GM12878 (cell line): Measurements from ENCODE around the gene PTPN22. TPM values are rescaled to one million over a fixed set of nuclear protein-coding genes. Genes with fewer than 3 reads are reported as not detected.

ENCODE experiments used
- BACH1 ChIP-seq: fragments of 450-650 bp; IDR thresholded peaks from 2 replicates; pipeline ENCODE4 v1.6.1; 2017; ENCODE audit warnings: mild to moderate bottlenecking, borderline replicate concordance
- CEBPB ChIP-seq, 2 experiments: fragments of 150-350 bp in 1 of 2; IDR thresholded peaks; 2 replicates each; pipeline ENCODE4 v1.6.1; 2012 to 2014; ENCODE audit warnings: low read depth in 2 of 2, low read length in 2 of 2, borderline replicate concordance in 1 of 2, inconsistent platforms in 1 of 2
- GATAD2B ChIP-seq: fragments of 450-650 bp; conservative IDR thresholded peaks from 2 replicates; pipeline ENCODE4 v1.6.1; 2017; ENCODE audit warnings: low read depth, mild to moderate bottlenecking, moderate library complexity
- HDGF ChIP-seq: fragments of 450-650 bp; IDR thresholded peaks from 2 replicates; pipeline ENCODE4 v1.6.1; 2016; ENCODE audit warnings: antibody characterized with exemption
- IRF4 ChIP-seq: IDR thresholded peaks from 2 replicates; pipeline ENCODE4 v1.6.1; 2011; ENCODE audit warnings: low read depth, low read length
- LARP7 ChIP-seq: fragments of 450-650 bp; IDR thresholded peaks from 2 replicates; pipeline ENCODE4 v1.6.1; 2017; ENCODE audit warnings: mild to moderate bottlenecking
- POU2F2 ChIP-seq: IDR thresholded peaks from 3 replicates; pipeline ENCODE4 v1.6.1; 2011; ENCODE audit warnings: low read depth, mild to moderate bottlenecking, low read length, borderline replicate concordance
- RCOR1 ChIP-seq: conservative IDR thresholded peaks from 2 replicates; pipeline ENCODE4 v1.6.1; 2012; ENCODE audit warnings: low read depth, low read length, improper control_type of control experiment
- SMAD1 ChIP-seq: fragments of 450-650 bp; IDR thresholded peaks from 2 replicates; pipeline ENCODE4 v1.6.1; 2018; ENCODE audit warnings: mild to moderate bottlenecking, low read depth; ENCODE audit not compliant: partially characterized antibody
- SMARCA5 ChIP-seq: fragments of 450-650 bp; IDR thresholded peaks from 2 replicates; pipeline ENCODE4 v1.6.1; 2017; ENCODE audit warnings: mild to moderate bottlenecking
- SMC3 ChIP-seq: IDR thresholded peaks from 2 replicates; pipeline ENCODE4 v1.6.1; 2011; ENCODE audit warnings: low read length, improper control_type of control experiment, borderline replicate concordance
- SREBF2 ChIP-seq: IDR thresholded peaks from 2 replicates; pipeline ENCODE4 v1.6.1; 2012; ENCODE audit warnings: mild to moderate bottlenecking, low read length
- SUPT20H ChIP-seq: IDR thresholded peaks from 2 replicates; pipeline ENCODE4 v1.6.1; 2011; ENCODE audit warnings: low read depth, mild to moderate bottlenecking, low read length, moderate library complexity, borderline replicate concordance; ENCODE audit not compliant: control insufficient read depth
- TCF7 ChIP-seq: IDR thresholded peaks from 2 replicates; pipeline ENCODE4 v1.6.1; 2014; ENCODE audit warnings: antibody characterized with exemption, borderline replicate concordance
- ZNF384 ChIP-seq: IDR thresholded peaks from 2 replicates; pipeline ENCODE4 v1.6.1; 2012; ENCODE audit warnings: low read depth, mild to moderate bottlenecking, low read length, improper control_type of control experiment, borderline replicate concordance
- polyA plus RNA-seq, 11 experiments: library from polyadenylated mRNA; depleted of rRNA in 4 of 11; unstranded in 6 of 11; stranded (reverse) in 5 of 11; fragments of >200 nt; fragmentation: Nextera tagmentation in 4 of 11; fragmentation: Illumina TruSeq in 1 of 11; extraction: Ambion mirVana in 4 of 11; extraction: Trizol in 1 of 11; gene quantifications; 1 replicate in 1 of 11; 2 replicates in 10 of 11; pipeline versions ENCODE4 v1.2.1 to v1.2.3, GENCODE V29; 2011 to 2016; ENCODE audit warnings: inconsistent platforms in 2 of 11, missing spikeins in 2 of 11, low read depth in 1 of 11
- total RNA-seq, 4 experiments: library from RNA; depleted of rRNA in 3 of 4; stranded (reverse); fragments of >200 nt in 3 of 4; fragmentation: Illumina TruSeq in 1 of 4; extraction: Trizol in 1 of 4; gene quantifications; 2 replicates each; pipeline versions ENCODE4 v1.2.1 to v1.2.3, GENCODE V29; 2013 to 2021
- TF ChIP-seq, protein P1 (sequence below): fragments of 450-650 bp; IDR thresholded peaks from 2 replicates; pipeline ENCODE4 v1.6.1; 2016; ENCODE audit warnings: mild to moderate bottlenecking
- TF ChIP-seq, protein P2 (sequence below): IDR thresholded peaks from 2 replicates; pipeline ENCODE4 v1.6.1; 2012; ENCODE audit warnings: low read depth, low read length, improper control_type of control experiment
- TF ChIP-seq, protein P3 (sequence below): IDR thresholded peaks from 2 replicates; pipeline ENCODE4 v1.6.1; 2012; ENCODE audit warnings: low read depth, low read length, improper control_type of control experiment
- TF ChIP-seq, protein P4 (sequence below): IDR thresholded peaks from 2 replicates; pipeline ENCODE4 v1.6.1; 2011; ENCODE audit warnings: low read depth, mild to moderate bottlenecking, low read length, moderate library complexity, borderline replicate concordance; ENCODE audit errors: extremely low read depth
- TF ChIP-seq, protein P5 (sequence below): IDR thresholded peaks from 2 replicates; pipeline ENCODE4 v1.6.1; 2012; ENCODE audit warnings: improper control_type of control experiment, low read depth, low read length; ENCODE audit not compliant: insufficient replicate concordance

PTPN22 gene
- total and polyA plus RNA-seq, 10 of the 15 experiments (the other 5 are each of a cell fraction or from before 2014, with no cell fraction given): 22.8 to 65.1 (median 44.9) TPM

DNA sequence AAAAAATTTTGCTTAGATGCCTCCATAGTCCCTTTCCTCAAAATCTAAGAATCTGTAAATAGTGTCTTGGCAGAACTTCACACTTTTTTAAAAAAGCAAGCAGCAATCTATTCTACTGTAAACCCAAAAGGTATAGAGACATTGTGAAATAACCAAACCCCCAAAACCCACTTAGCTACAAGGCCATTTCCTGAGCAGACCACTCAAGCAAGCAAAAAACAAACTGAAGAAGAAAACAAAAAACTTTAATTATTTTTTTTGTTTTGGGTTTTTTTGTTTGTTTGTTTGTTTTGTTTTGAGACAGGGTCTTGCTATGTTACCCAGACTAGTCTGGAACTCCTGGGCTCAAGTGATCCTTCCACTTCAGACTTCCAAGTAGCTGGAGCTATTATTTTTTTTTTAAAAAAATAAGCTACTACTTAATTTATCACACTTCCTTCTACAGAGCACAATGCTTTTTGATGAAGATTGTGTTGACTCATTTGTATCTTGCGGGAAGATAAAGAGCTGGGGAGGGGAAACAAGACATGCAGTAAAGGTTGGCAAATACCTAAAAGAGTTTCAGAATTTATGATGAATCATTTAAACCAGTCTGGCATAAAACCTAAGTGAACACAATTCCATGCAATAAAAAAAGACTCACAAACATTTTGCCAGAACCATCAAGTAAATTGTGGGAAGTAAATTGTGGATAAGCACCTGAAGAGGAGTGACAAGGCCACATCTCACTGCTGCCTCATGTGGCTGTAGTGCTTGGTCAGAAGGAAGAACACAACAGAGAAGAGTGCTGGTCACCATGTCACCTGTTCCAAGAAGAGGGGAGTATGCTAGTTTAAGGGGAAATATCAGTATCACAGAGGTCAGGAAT, 2.7 kb upstream of the PTPN22 start (continued):
- TF ChIP-seq TCF7 (no peak), IRF4 (no peak; the same call in 1 of the 2 replicates), POU2F2 (no peak), GATAD2B (no peak), BACH1 (no peak), SREBF2 (no peak), SUPT20H (no peak), SMAD1 (no peak), RCOR1 (no peak), SMC3 (0 out of 2 replicates have a peak, but pooled peaks have one; percentile 19), SMARCA5 (0 out of 2 replicates have a peak, but pooled peaks have one; percentile 42), CEBPB (IDR thresholded peaks at IDR 0.05; ENCODE audit: borderline replicate concordance in 1 of 2, low read depth in 2 of 2, low read length in 2 of 2) (no peak), HDGF (no peak), LARP7 (no peak), ZNF384 (peak; percentile 25; the same call in 1 of the 2 replicates)
- TF ChIP-seq, protein P1, sequence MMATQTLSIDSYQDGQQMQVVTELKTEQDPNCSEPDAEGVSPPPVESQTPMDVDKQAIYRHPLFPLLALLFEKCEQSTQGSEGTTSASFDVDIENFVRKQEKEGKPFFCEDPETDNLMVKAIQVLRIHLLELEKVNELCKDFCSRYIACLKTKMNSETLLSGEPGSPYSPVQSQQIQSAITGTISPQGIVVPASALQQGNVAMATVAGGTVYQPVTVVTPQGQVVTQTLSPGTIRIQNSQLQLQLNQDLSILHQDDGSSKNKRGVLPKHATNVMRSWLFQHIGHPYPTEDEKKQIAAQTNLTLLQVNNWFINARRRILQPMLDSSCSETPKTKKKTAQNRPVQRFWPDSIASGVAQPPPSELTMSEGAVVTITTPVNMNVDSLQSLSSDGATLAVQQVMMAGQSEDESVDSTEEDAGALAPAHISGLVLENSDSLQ: peak; percentile 42; the same call in 1 of the 2 replicates
- TF ChIP-seq, protein P2, sequence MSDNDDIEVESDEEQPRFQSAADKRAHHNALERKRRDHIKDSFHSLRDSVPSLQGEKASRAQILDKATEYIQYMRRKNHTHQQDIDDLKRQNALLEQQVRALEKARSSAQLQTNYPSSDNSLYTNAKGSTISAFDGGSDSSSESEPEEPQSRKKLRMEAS: no peak
- TF ChIP-seq, protein P3, sequence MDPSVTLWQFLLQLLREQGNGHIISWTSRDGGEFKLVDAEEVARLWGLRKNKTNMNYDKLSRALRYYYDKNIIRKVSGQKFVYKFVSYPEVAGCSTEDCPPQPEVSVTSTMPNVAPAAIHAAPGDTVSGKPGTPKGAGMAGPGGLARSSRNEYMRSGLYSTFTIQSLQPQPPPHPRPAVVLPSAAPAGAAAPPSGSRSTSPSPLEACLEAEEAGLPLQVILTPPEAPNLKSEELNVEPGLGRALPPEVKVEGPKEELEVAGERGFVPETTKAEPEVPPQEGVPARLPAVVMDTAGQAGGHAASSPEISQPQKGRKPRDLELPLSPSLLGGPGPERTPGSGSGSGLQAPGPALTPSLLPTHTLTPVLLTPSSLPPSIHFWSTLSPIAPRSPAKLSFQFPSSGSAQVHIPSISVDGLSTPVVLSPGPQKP: no peak
- TF ChIP-seq, protein P4, sequence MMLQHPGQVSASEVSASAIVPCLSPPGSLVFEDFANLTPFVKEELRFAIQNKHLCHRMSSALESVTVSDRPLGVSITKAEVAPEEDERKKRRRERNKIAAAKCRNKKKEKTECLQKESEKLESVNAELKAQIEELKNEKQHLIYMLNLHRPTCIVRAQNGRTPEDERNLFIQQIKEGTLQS: 0 out of 2 replicates have a peak, but pooled peaks have one; percentile 39
- TF ChIP-seq, protein P5, sequence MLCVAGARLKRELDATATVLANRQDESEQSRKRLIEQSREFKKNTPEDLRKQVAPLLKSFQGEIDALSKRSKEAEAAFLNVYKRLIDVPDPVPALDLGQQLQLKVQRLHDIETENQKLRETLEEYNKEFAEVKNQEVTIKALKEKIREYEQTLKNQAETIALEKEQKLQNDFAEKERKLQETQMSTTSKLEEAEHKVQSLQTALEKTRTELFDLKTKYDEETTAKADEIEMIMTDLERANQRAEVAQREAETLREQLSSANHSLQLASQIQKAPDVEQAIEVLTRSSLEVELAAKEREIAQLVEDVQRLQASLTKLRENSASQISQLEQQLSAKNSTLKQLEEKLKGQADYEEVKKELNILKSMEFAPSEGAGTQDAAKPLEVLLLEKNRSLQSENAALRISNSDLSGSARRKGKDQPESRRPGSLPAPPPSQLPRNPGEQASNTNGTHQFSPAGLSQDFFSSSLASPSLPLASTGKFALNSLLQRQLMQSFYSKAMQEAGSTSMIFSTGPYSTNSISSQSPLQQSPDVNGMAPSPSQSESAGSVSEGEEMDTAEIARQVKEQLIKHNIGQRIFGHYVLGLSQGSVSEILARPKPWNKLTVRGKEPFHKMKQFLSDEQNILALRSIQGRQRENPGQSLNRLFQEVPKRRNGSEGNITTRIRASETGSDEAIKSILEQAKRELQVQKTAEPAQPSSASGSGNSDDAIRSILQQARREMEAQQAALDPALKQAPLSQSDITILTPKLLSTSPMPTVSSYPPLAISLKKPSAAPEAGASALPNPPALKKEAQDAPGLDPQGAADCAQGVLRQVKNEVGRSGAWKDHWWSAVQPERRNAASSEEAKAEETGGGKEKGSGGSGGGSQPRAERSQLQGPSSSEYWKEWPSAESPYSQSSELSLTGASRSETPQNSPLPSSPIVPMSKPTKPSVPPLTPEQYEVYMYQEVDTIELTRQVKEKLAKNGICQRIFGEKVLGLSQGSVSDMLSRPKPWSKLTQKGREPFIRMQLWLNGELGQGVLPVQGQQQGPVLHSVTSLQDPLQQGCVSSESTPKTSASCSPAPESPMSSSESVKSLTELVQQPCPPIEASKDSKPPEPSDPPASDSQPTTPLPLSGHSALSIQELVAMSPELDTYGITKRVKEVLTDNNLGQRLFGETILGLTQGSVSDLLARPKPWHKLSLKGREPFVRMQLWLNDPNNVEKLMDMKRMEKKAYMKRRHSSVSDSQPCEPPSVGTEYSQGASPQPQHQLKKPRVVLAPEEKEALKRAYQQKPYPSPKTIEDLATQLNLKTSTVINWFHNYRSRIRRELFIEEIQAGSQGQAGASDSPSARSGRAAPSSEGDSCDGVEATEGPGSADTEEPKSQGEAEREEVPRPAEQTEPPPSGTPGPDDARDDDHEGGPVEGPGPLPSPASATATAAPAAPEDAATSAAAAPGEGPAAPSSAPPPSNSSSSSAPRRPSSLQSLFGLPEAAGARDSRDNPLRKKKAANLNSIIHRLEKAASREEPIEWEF: peak; percentile 22
